GM12892 (cell line): Measurements from ENCODE around the gene PAM16.

Experiments
- POLR2A ChIP-seq: IDR thresholded peaks from 2 replicates; pipeline ENCODE4 v1.6.1; 2011; ENCODE audit warnings: low read depth, low read length, control low read depth
- TAF1 ChIP-seq: IDR thresholded peaks from 2 replicates; pipeline ENCODE4 v1.6.1; 2011; ENCODE audit warnings: low read depth, mild to moderate bottlenecking, control low read depth, low read length, borderline replicate concordance

- TF ChIP-seq TAF1: no peak
- TF ChIP-seq POLR2A: no peak
Measured at GRCh38 chr16:4295581-4295980, 55.5 kb downstream of the PAM16 start.
